SKM-1 treated with dmso at 0.1 percent for 144 hours (cell line): ENCODE results near the gene IRF6.
A peak's percentile ranks its signal among the peaks of the same experiment; 100 is the strongest.

Experiments
- DNase-seq: peaks from one replicate; lab custom pipeline; 2025; ENCODE audit not compliant: unreplicated experiment; lab: John Stamatoyannopoulos, UW

Gene IRF6

DNA sequence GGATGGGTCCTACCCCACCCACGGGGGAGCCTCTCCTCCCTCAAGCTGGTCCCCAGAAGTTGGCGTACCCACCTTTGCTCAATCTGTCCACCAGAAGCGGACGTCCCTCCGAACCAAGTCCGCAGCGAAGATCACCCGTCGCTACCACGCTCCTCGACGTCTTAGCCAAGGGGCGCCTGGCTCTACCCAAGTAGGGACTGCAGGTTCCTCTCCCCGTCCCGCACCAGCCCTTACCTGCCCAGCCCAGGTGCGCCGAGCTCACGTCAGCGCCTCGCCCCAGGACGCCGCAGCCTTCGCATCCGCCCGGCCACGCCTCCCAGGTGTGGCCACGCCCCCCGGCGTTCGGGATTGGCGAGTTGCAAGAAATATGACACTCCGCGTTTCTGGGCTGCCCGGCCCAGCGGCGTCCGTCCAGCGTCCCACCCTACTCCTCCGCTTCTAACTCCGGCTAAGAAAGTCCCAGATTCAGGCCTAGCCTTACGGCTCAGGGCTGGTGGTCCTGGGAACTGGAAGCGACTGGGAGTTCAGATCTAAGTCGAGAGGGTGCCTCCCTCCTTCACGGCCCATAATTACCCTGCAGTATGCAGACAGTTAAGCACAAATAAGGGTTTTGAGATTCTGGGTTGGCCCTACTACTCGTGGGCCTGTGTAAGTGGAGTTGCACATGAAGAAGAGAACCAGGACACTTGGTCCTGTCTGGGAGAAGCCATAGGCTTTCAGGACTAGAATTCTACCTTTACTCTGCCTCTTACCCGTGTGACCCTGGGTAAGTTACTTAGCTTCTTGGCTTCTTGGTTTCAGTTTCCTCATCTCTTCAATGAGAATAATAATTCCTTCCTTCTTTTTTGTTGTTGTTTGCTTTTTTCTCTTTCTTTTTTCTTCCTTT, at the start of gene IRF6:
IRF6 (minus strand) TSS at position 268 of the 886 bp plus-strand sequence. CDS start 4,729 bp downstream, outside the sequence.
- no peak for DNase-seq

DNA sequence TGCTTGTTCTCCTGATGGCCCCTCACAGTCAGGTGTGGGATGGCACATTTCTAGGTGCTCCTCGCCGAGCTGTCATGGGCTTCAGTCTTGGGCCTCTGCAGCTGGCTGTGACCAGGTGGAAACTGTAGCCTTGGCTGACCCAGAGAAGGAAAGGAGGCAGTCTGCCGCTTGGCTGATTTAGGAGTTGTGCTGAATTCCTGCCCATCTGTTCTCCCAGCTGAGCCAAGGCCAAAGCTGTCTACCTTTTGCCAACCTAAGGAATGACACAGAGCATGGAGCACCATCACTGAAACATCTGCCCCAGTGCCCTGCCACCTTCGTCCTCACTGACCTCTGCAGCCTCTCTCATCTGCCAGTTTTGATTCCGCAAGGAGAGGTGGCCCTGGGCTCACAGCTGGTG, 49.7 kb upstream of the IRF6 start:
- no peak for DNase-seq

DNA sequence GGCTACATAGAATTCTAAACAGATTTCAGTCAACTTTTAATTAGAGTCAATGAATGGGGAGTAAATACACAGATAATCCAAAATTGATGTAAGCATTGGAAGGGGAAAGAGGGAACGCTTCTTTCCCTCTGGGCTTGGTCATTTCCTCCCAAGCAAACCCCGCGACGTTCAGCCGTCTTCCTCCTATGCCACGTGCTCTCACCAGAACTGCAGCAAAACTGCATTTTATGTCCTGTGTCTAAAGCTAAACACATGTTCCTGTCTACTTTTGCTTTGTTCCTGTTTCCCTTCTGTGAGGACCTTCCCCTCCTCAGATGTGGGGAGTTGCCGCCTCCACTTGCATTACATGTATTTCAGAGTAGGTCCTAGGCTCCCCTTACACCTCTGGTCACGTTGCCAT, 49.1 kb upstream of the IRF6 start:
- no peak for DNase-seq

DNA sequence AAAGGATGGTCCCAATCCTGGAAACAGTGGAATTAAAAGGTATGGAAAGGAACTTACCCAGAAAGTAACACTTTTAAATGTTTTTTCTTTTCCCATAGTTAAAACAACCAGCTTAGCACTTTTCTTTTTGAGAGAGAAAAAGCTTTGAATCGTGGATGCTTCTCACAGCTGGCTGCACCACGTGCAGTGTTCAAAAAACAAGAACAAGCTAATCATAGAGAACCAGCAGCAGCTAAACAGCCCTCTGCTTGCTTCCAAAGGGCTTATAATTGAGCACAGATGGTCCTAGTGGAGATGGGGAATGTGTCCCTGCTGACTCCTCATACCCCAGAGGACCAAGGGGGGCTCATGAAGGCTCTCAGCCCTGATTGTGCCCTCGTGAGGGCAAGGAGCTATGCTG, 48.3 kb upstream of the IRF6 start:
- no peak for DNase-seq

DNA sequence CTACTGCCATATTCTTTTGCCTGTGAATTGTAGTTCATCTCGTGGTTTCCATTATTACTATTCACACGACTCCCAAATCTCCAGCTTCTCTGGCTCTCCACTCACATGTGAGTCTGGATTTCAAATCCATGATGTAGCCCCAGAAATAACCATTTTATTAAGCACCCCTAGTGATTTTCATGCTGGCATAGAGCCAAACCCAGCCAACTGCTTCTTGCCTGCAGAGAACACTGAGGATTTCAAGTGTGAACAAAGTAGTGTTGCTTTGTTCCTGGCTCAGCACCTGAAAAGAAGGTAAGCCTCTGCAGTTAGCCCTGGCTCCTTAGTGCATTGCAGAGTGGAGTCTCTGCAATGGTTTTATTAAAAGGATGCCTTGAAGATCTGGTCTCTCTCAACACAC, 47.7 kb upstream of the IRF6 start:
- no peak for DNase-seq

DNA sequence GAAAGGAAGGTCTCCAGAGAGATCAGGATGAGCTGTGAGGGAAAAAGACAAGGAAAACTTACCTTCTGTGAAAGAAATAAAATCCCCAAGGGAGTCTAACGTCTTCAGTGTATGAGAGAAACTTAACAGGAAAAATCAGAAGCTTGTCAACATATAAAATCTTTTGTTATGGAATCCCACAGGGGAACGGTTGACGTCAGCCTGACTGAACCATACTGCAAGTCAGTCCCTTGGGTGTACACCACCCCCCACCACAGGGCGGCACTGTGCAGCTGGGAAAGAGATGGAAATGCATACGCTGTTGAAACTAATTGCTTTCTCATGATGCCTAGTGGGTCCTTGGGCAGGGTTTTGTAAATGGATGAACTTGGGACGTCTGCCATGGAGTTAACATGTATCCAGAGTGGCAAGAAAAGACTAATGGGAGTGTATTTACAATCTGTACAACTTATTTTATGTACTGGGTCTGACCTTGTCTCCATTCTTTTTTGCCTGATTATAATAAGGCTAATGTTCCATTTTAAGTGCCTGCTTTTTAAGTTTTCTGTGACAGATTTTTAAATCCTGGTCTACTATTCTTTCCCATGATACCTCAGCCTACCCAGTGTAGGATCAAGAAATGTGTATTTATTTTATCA, 44.5 kb upstream of the IRF6 start:
- no peak for DNase-seq

DNA sequence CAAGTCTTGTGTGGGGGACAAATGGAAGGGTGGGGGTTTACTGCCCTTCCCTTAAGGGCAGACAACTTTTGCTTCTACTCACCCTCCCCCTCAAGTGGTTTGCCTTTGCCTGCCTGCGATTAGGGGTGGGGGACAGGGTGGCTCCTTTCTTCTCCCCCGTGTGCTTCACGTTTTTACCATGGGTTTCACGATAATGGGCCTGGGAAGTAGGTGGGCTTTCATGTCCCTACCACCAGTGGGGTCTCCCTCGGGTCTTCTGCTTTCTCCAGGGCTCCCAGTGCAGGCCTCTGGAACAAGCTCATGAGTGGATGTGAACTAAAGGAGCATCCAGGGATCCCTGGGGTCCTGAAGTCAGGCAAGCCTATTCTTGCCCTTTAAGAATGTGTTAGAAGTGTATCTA, 43.4 kb upstream of the IRF6 start:
- DNase-seq: no peak

DNA sequence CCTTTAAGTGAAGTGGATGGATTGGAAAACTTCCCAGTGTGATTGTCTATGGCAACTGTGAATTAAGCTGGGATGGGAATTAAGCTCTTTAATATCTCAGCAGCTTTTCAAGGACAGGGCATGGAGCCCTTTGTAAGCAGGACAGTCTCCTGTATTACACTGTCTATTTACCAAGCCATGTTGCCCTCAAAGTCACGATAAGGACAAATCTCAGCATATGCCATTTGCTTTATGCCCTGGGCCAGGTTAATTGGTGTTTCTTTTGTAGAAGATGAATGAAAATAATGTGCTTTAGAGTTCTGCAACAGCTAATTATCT, 39.4 kb upstream of the IRF6 start:
- DNase-seq: no peak

DNA sequence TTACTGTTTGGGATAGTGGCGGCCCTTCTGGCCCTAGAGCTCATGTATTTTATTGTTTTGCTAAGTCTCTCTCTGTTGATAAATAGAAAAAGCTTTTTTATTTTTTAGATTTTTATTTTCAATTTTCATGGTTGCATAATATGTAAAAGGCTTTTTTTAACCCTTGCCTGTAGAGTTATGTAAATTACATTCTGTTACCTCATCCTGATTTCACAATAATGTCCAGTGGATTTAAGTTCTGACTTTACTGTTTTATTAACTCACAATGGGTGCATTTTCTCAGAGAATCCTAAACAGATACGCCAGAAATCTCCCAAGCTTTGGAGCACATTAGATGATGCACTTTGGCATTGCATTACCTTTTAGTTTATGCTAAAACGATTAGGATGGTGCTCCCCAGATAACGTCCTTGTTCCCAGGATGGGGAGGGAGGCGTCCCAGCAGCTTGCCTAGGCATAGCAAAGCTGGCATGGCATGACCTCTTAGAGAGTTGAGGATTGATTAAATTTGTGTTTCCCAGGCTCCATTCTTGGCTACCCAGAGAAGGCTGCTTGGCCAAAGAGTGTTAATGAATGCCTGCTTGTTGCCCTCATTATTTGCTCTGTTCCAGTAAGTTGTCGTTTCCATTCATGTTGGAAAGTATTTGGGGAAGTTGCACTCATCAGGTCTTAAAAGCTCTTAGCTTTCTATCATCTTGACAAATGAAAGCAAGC, 38.9 kb upstream of the IRF6 start:
- no peak for DNase-seq

DNA sequence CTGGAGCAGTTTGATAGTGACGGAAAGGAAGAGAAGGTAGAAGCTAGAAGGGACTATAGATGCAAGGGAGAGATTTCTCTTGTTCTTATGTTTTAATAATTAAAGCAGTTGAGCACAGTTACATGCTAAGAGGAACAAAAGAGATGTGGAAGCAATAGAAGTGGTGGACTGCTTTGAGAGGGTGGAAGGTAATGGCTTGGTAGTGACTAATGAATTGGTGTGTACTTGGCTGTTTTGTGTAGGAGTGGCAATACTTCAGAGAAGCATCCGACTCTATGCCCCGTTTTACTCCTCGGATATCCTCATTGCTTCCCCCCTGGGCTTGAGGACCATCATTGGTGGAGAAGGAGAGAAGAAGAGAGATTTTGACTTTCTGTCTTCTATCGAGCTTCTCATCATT, 34.7 kb upstream of the IRF6 start:
- no peak for DNase-seq

DNA sequence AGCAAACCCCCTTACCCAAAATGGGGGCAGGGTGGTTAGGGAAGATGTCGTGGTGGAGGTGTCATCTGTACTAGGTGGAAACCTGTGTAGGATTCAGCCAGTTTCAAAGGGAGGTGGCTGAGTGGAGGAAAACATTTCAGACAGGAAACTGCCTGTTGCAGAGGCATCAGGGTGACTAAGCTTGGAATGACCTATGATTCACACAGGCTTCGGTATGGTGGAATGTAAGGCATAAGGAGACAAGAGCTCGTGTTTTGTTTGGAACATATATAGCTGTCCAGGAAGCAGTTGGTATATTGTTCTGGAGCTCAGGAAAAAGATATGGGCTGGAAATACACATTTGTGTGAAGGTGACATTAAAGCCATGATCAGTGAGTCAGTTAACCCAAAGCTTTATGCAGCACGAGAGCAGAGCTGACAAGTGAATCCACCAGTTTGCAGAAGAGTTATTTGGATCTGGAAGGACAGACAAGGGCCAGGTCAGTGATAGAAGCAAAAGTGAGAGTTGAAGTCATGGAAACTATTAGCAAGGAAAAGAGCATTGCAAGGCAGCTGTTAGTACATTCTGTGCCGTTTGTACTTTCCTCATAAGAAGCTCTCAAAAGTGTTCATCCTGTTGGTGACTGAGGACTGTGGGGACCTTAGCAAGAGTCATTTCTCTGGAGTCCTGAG, 34.1 kb upstream of the IRF6 start:
- no peak for DNase-seq

DNA sequence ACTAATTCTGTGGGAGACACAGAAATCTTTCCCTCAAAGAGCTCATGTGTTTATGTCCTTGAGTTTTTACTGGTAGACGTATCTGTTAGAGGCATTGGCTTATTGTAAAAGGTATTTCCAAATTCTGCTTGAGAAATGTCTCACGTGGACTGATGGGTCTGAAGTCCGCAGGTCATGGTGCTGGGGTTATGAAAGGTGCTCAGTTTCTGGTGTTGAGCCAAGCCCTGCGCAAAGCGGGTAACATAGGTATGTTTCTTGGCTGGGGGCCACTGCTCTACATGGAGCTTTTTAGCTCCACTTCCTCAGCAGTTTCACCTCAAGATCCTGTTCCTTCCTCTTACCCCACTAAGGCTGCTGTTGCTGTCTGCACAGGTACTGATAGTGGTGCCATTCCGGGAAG, 32.6 kb upstream of the IRF6 start:
- DNase-seq: no peak

DNA sequence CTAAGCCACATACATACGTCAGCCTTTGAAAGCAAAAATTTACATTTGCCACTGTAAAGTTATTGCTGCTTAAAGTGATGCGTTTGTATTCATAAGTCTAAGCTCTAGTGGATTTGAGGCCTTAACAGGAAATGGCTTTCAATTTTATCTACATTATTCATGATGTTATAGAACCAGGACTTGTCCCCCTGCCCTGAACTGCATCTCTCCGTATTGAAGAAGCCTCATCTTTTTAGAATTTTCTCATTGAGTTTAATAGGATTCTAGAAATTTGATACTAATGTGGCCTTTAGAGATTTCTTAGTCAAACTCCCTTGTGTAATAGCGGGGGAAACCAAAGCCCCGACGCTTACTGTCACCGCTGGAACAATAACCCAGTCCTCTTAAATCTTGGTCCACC, 31.7 kb upstream of the IRF6 start:
- no peak for DNase-seq

DNA sequence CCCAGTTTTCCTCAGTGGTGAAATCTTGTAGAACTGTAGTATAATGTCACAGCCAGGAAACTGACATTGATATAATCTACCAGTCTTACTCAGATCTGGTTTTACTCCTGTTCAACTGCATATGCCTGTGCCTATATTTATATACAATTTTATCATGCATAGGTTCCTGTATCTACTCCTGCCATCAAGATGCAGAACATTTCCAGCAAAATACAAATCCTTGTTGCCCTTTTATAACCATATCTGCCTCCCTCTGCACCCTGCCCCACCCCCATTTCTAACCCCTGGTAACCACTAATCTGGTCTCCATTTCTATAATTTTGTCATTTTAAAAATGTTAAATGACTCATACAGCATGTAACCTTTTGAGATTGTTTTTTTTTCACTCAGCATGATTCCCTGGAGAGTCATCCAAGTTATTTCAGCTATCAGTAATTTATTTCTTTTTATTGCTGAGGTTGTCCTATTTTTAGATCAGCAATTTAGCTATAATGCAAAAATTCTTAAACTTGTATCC, 29.9 kb upstream of the IRF6 start:
- no peak for DNase-seq

DNA sequence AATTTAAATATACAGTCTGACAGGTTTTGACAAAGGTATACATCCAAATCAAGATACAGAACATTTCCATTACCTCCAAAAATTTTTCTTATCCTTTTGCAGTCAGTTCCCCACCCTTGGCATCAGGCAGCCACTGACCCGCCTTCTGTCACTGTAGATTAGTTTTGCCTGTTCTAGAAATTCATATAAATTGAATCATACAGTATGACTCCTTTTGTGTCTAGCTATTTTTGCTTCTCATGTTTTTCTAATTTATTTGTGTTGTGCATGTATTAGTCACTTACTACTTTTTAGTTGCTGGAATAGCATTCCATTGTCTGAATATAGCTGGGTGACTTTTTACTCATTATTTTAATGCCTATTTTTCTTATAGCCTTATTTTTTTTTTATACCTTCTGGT, 25.7 kb upstream of the IRF6 start:
- no peak for DNase-seq

DNA sequence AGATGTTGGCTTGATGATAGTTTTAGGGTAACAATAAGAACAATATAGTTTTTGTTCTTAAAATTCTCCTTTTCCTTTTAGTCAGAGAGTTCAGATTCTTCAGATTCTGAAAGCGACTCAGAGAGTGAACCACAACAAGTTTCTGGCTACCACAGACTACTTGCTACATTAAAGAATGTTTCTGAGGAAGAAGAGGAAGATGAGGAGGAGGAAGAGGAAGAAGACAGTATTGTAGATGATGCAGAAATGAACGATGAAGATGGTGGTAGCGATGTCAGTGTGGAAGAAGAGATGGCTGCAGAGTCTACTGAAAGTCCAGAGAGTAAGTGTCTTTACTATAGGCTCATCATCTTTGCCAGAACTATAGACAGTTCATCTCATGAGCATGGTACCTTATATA, 24.8 kb upstream of the IRF6 start:
- no peak for DNase-seq

DNA sequence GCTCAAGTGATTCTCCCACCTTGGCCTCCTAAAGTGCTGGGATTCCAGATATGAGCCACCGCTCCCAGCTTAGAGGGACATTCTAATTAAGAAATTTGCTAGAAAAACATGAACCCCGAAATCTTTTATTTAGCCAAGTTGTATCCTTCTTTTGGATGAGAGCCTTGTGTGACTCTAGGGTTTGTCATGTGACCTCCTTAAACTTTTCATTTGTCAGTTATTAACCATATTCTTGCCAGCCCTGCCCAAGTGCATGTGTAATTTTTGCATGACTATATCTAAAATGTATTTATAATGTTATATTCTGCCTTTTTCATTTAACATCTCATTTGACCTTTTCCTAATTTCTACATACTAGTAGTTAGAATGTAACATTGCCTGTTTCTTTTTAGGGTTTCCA, 23.8 kb upstream of the IRF6 start:
- no peak for DNase-seq

DNA sequence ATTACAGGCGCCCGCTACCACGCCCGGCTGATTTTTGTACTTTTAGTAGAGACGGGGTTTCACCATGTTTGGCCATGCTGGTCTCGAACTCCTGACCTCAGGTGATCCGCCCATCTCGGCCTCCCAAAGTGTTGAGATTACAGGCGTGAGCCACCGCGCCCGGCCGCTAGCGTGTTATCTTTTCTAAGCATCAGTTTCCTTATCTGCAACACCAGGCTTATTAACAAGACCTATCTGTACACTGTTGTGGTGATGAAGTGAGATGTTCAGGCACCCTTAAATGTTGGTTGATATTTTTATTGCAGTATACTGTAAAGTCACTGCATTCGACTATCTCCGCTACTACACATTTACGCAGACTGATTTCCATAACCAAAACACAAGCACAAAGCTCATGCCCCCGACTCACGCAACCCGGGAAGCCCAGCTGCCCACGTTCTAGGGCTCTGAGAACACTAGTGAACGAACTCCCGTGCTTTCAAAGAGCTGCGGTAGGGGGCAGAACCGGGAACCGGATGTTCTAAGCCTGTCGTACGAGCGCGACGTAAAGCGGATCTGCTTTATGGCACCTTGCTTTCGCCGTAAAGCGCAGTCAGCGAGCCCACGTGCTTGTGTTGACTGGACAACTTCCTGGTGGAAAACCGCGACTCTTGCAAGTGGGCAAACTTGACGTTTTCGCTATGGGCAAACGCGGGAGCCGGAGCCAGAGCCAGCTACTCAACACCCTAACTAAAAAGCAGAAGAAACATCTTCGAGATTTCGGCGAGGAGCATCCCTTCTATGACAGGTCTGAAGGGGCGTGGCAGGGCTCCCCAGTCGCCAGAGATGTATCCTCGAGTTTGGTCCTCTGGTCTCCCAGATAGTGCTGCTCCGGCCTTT, 21.7 kb upstream of the IRF6 start, which contains the start of gene UTP25:
UTP25 (plus strand) TSS at position 589 of the 879 bp plus-strand sequence; CDS start at position 681, 92 bp downstream.
- DNase-seq: peak; percentile 99

DNA sequence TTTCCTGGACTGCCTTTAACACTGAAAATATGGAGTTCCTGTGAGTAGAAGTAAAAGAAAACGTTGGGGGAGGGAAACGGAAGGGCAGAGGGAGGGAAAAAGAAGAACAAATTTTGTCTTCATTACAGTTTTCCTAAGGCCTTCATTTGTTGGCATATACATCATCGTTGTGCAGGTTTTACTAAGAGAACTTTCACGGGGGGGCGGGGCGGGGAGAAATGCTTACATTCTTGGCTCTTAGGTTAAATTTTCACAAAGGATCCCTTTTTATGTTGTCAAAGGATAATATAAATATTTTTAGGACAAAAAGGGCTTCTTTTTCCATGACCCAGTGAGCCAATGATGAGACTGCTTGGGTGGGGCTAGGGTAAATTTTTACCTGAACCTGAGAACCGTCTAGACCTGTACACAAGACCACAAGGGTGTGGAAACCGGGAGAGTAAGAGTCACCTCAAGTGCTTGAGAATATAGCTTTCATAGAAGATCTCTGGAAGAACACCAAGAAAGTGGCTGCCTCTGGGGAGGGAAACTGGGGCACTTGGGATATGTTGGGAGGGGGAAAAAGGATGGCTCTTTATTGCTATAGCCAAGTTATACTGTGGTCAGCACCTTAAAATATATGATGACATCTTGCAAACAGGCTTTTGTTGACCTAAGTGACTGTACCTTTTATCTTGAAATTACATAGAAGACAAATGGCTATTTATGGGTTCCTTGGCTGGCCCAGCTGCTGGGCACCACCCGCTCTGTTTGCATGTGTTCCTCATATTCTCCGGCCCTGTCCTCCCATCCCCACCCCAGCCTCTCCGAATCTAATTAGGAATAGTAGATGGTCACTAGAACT, 19.9 kb upstream of the IRF6 start:
- no peak for DNase-seq
